Suprapubic skin (tissue), 4 donors: ENCODE measurements around the gene GNA15. TPM values are rescaled to one million over a fixed set of nuclear protein-coding genes. Genes with fewer than 3 reads are reported as not detected.

Source experiments
- DNase-seq, 2 donors: peaks; one replicate each; pipeline ENCODE4 v3.0.0-alpha.2; 2019; ENCODE audit warnings: low spot score in 2 of 2
- H3K27ac ChIP-seq: fragments of 200-600 bp; sonication (generic); one replicate; pipeline ENCODE4 v1.5.1; 2019
- H3K27me3 ChIP-seq: fragments of 200-600 bp; sonication (generic); one replicate; pipeline ENCODE4 v1.5.1; 2019
- H3K36me3 ChIP-seq: fragments of 200-600 bp; sonication (generic); one replicate; pipeline ENCODE4 v1.5.1; 2019
- H3K4me1 ChIP-seq: fragments of 200-600 bp; sonication (generic); one replicate; pipeline ENCODE4 v1.5.1; 2019
- H3K4me3 ChIP-seq: fragments of 200-600 bp; sonication (generic); one replicate; pipeline ENCODE4 v1.5.1; 2019; ENCODE audit warnings: mild to moderate bottlenecking
- H3K9me3 ChIP-seq: fragments of 200-600 bp; sonication (generic); one replicate; pipeline ENCODE4 v1.5.1; 2019
- CTCF ChIP-seq, 2 donors: fragments of 200-600 bp in 1 of 2; fragments of 450-650 bp in 1 of 2; sonication (generic) in 1 of 2; IDR thresholded peaks; one replicate each; pipeline ENCODE4 v1.5.1; 2016 to 2019; ENCODE audit warnings: antibody characterized with exemption in 2 of 2, mild to moderate bottlenecking in 1 of 2, moderate library complexity in 1 of 2
- EP300 ChIP-seq: sonication (generic); formaldehyde crosslinking; IDR thresholded peaks from one replicate; pipeline ENCODE4 v1.6.1; 2017; ENCODE audit warnings: antibody characterized with exemption
- POLR2A ChIP-seq, 2 donors: fragments of 450-650 bp; IDR thresholded peaks; one replicate each; pipeline ENCODE4 v1.6.1; 2017; ENCODE audit warnings: antibody characterized with exemption in 2 of 2, mild to moderate bottlenecking in 2 of 2, moderate library complexity in 2 of 2
- POLR2AphosphoS5 ChIP-seq, 3 donors: sonication (generic); formaldehyde crosslinking; IDR thresholded peaks; one replicate each; pipeline ENCODE4 v1.6.1; 2017; ENCODE audit warnings: antibody characterized with exemption in 3 of 3
- WGBS: methylation state at CpG from one replicate; pipeline ENCODE4 v1.1.5; 2018; 5-methylcytosine and 5-hydroxymethylcytosine counted together
- total RNA-seq, 4 donors: library from RNA; depleted of rRNA; stranded (reverse); fragments of >200 nt; gene quantifications; one replicate each; pipeline ENCODE4 v1.1.0, GENCODE V29; 2016

Gene GNA15
- total RNA-seq, 4 donors from 2014 or later = 29.9 to 117 (median 85.0) TPM

DNA sequence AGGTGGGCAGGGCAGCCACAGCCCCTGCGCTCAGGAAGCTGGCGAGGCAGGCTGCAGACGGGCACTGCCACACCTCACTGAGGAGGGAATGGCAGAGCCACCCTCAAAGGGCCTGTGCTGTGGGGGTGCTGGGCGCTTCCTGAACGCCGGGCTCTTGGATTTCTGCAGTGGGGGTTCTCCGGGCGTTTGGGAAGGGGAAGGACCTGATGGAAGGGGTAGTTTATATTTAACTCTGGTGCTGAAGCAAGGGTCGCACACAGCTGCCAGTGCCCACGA is 31.2 kb upstream of the GNA15 start:
- TF ChIP-seq EP300 (no peak), POLR2AphosphoS5 (IDR thresholded peaks at IDR 0.05) (no peak), CTCF (IDR thresholded peaks at IDR 0.05) (no peak), POLR2A (IDR thresholded peaks at IDR 0.05) (no peak)
- H3K27ac ChIP-seq = no peak overlapping the region
- no CpG with 5 or more reads among the region's 10 CpGs for WGBS
- no peaks in the 10 kb centered on the region for H3K27me3 ChIP-seq
- no peak overlapping the region for H3K4me3 ChIP-seq
- H3K4me1 ChIP-seq = peaks cover 65% of the 10 kb centered on the region
- H3K36me3 ChIP-seq = no peaks in the 10 kb centered on the region
- no peaks in the 10 kb centered on the region for H3K9me3 ChIP-seq
- no peak for DNase-seq

DNA sequence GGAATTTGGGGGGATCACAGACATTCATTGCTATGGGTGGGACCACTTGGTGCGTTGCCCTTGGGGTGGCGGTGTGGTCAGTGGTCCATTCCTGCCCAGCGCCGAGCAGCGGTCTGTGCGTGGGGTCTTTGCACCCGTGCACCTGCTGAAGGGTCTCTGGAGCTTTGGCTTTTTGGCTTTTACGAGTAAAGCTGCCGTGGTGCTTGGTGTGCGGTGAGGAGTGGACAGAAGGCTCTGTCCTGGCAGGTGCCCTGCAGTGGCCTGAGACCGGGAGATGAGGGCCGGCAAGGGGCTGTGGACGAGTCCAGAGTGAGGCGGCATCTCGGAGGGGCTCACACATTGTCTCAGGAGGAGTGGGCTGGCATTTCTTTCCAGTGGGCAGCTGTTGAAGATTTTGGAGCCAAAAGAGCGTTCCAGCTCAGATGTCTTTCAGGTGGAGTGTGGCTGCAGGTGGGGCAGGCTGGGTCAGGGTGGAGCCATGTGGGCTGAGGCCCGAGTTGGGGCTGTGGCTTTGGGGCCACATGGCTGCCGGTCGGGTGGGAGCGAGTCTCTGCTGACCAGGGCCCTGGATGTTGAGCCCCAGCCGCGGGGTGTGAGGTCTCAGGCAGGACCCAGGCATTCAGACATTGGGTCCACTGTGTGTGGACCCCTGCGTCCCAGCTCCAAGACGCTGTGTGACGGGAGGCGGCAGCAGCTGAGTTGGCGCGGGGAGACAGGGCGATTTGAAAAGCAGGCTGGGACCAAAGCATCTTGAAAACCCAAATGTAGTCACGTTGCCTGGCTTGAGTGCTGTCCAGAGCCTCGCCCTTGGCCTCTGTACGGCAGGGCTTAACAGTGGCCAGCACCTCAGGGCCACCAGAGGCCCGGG is 30.0 kb upstream of the GNA15 start:
- Histone ChIP-seq H3K27ac (no peak overlapping the region), H3K27me3 (no peaks in the 10 kb centered on the region), H3K4me3 (no peak overlapping the region), H3K4me1 (peaks cover 52% of the 10 kb centered on the region), H3K36me3 (peaks cover 9% of the 10 kb centered on the region), H3K9me3 (no peaks in the 10 kb centered on the region)
- WGBS = 82% methylated on average over 14 of the region's 33 CpGs
- TF ChIP-seq POLR2A (IDR thresholded peaks at IDR 0.05) (no peak), POLR2AphosphoS5 (IDR thresholded peaks at IDR 0.05) (no peak), CTCF (IDR thresholded peaks at IDR 0.05) (no peak), EP300 (no peak)
- DNase-seq = peak in 1 of 2 donors; percentile 60

DNA sequence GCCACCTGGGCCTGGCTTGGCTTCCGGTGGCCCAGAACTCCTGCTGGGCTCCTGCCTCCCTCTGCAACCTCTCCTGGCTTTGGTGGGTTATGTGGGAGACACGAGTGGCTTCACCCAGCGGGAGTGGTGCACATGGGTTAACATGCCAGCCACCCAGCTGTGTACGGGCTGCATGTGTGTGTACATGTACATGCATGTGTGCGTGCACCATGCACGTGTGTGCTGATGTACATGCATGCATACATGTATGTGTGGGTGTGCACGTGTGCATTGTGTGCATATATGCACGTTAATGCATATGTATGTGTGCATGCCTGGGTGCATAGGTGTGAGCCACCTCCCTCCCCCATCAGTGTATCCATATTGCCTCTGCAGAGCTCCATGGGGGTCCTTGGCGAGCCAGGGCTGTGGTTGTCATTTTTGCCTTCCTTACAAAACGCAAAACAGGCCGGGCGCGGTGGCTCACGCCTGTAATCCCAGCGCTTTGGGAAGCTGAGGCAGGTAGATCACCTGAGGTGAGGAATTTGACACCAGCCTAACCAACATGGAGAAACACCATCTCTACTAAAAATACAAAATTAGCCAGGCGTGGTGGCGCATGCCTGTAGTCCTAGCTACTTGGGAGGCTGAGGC is 29.2 kb upstream of the GNA15 start:
- Histone ChIP-seq H3K27ac (no peak overlapping the region), H3K4me3 (no peak overlapping the region), H3K27me3 (no peaks in the 10 kb centered on the region), H3K36me3 (peaks cover 17% of the 10 kb centered on the region), H3K4me1 (peaks cover 46% of the 10 kb centered on the region), H3K9me3 (no peaks in the 10 kb centered on the region)
- TF ChIP-seq POLR2A (IDR thresholded peaks at IDR 0.05) = no peak
- no peak for TF ChIP-seq CTCF (IDR thresholded peaks at IDR 0.05)
- no peak for TF ChIP-seq EP300
- TF ChIP-seq POLR2AphosphoS5 (IDR thresholded peaks at IDR 0.05) = no peak
- WGBS = 95% methylated on average over 10 of the region's 17 CpGs
- DNase-seq = no peak

- no peaks in the 10 kb centered on the region for H3K9me3 ChIP-seq
- no peak for DNase-seq
- H3K27me3 ChIP-seq = no peaks in the 10 kb centered on the region
- H3K4me3 ChIP-seq = no peak overlapping the region
- 88% methylated on average over 6 of the region's 7 CpGs for WGBS
- no peak for TF ChIP-seq POLR2AphosphoS5 (IDR thresholded peaks at IDR 0.05)
- no peak for TF ChIP-seq CTCF (IDR thresholded peaks at IDR 0.05)
- TF ChIP-seq EP300 = no peak
- no peak for TF ChIP-seq POLR2A (IDR thresholded peaks at IDR 0.05)
- H3K36me3 ChIP-seq = peaks cover 19% of the 10 kb centered on the region
- H3K27ac ChIP-seq = no peak overlapping the region
- peaks cover 43% of the 10 kb centered on the region for H3K4me1 ChIP-seq
These were observed 28.2 kb upstream of the GNA15 start for GRCh38 chr19:3107658-3108057.

GRCh38 chr19:3108775-3109174 is 27.1 kb upstream of the GNA15 start:
- Histone ChIP-seq H3K36me3 (peaks cover 28% of the 10 kb centered on the region), H3K27ac (no peak overlapping the region), H3K4me1 (peaks cover 37% of the 10 kb centered on the region), H3K9me3 (no peaks in the 10 kb centered on the region), H3K27me3 (no peaks in the 10 kb centered on the region), H3K4me3 (no peak overlapping the region)
- DNase-seq = peak in 1 of 2 donors; percentile 80
- no CpG with 5 or more reads among the region's 5 CpGs for WGBS
- TF ChIP-seq EP300 = no peak
- peak; percentile 58 to 87 for TF ChIP-seq CTCF (IDR thresholded peaks at IDR 0.05)
